Osteocyte (in vitro differentiated cells): ENCODE data around the gene SAMD13. TPM values are rescaled to one million over a fixed set of nuclear protein-coding genes. Genes with fewer than 3 reads are reported as not detected.

Experiments
- DNase-seq: peaks from one replicate; pipeline ENCODE4 v3.0.0; 2021; ENCODE audit warnings: mixed read lengths; ENCODE audit not compliant: unreplicated experiment; ENCODE audit errors: extremely low spot score
- H3K27ac Mint-ChIP-seq: one replicate; pipeline ENCODE4 v1.8.0; 2021; ENCODE audit warnings: mild to moderate bottlenecking, mixed read lengths; ENCODE audit not compliant: unreplicated experiment
- H3K27me3 Mint-ChIP-seq: one replicate; pipeline ENCODE4 v1.8.0; 2021; ENCODE audit warnings: mixed read lengths; ENCODE audit not compliant: unreplicated experiment
- H3K36me3 Mint-ChIP-seq: one replicate; pipeline ENCODE4 v1.8.0; 2021; ENCODE audit warnings: mixed read lengths; ENCODE audit not compliant: unreplicated experiment
- H3K4me1 Mint-ChIP-seq: one replicate; pipeline ENCODE4 v1.8.0; 2021; ENCODE audit warnings: mixed read lengths; ENCODE audit not compliant: unreplicated experiment
- H3K4me3 Mint-ChIP-seq: one replicate; pipeline ENCODE4 v1.8.0; 2021; ENCODE audit warnings: mild to moderate bottlenecking, moderate library complexity, mixed read lengths; ENCODE audit not compliant: unreplicated experiment
- H3K9me3 Mint-ChIP-seq: one replicate; pipeline ENCODE4 v1.8.0; 2021; ENCODE audit warnings: mixed read lengths; ENCODE audit not compliant: unreplicated experiment
- CTCF ChIP-seq: fragments of 200-600 bp; sonication (generic); IDR thresholded peaks from 2 replicates; pipeline ENCODE4 v1.5.0; 2021; ENCODE audit warnings: antibody characterized with exemption, mild to moderate bottlenecking, moderate library complexity
- total RNA-seq: library from RNA; stranded (reverse); gene quantifications from 2 replicates; pipeline ENCODE4 v1.2.1, GENCODE V29; 2021

Gene SAMD13
- total RNA-seq, 1 donor from 2014 or later: 0.99 TPM

- H3K4me1 Mint-ChIP-seq: peaks cover 12% of the 10 kb centered on the region
- H3K27me3 Mint-ChIP-seq: no peaks in the 10 kb centered on the region
- DNase-seq: no peak
- H3K9me3 Mint-ChIP-seq: peaks cover 8% of the 10 kb centered on the region
- H3K36me3 Mint-ChIP-seq: no peaks in the 10 kb centered on the region
- no peak for TF ChIP-seq CTCF
- H3K27ac Mint-ChIP-seq: no peak overlapping the region
- H3K4me3 Mint-ChIP-seq: no peak overlapping the region
Observed at GRCh38 chr1:84367219-84367618, 65.7 kb downstream of the SAMD13 start.

GRCh38 chr1:84368441-84368840, 66.9 kb downstream of the SAMD13 start:
- Mint-ChIP-seq H3K27me3 (no peaks in the 10 kb centered on the region), H3K27ac (no peak overlapping the region), H3K4me3 (no peak overlapping the region), H3K4me1 (peaks cover 12% of the 10 kb centered on the region), H3K9me3 (peaks cover 8% of the 10 kb centered on the region), H3K36me3 (no peaks in the 10 kb centered on the region)
- DNase-seq: no peak
- TF ChIP-seq CTCF: no peak

GRCh38 chr1:84370266-84370665, 68.8 kb downstream of the SAMD13 start:
- Mint-ChIP-seq H3K27me3 (peaks cover 2% of the 10 kb centered on the region), H3K27ac (no peak overlapping the region), H3K4me1 (peaks cover 10% of the 10 kb centered on the region), H3K4me3 (no peak overlapping the region), H3K9me3 (peaks cover 8% of the 10 kb centered on the region), H3K36me3 (no peaks in the 10 kb centered on the region)
- no peak for DNase-seq
- TF ChIP-seq CTCF: no peak

GRCh38 chr1:84370831-84371394, 69.4 kb downstream of the SAMD13 start:
- H3K27ac Mint-ChIP-seq: no peak overlapping the region
- H3K27me3 Mint-ChIP-seq: peaks cover 2% of the 10 kb centered on the region
- H3K4me3 Mint-ChIP-seq: no peak overlapping the region
- DNase-seq: no peak
- no peak for TF ChIP-seq CTCF
- H3K36me3 Mint-ChIP-seq: no peaks in the 10 kb centered on the region
- peaks cover 8% of the 10 kb centered on the region for H3K9me3 Mint-ChIP-seq
- peaks cover 4% of the 10 kb centered on the region for H3K4me1 Mint-ChIP-seq

GRCh38 chr1:84373436-84374141, 72.1 kb downstream of the SAMD13 start:
- Mint-ChIP-seq H3K36me3 (no peaks in the 10 kb centered on the region), H3K9me3 (no peaks in the 10 kb centered on the region), H3K4me3 (no peak overlapping the region), H3K27ac (no peak overlapping the region), H3K27me3 (peaks cover 4% of the 10 kb centered on the region), H3K4me1 (no peaks in the 10 kb centered on the region)
- no peak for TF ChIP-seq CTCF
- no peak for DNase-seq
